GM18870 (cell line): ENCODE data around the gene SEC61B.

Experiments
- ATAC-seq: cut with Tn5 transposase; IDR thresholded peaks from one replicate; pipeline ENCODE4 v1.9.1; 2021; ENCODE audit warnings: moderate library complexity; ENCODE audit not compliant: unreplicated experiment

The SEC61B gene

GRCh38 chr9:99221621-99222415, at the start of gene SEC61B, which contains the start of gene ALG2:
Gene SEC61B, plus strand, starts transcription at chr9:99222282. Its CDS starts 82 bp downstream, at chr9:99222364.
Gene ALG2, minus strand, starts transcription at chr9:99221942. Its CDS starts 48 bp downstream, at chr9:99221894.
- ATAC-seq: peak; percentile 88

DNA sequence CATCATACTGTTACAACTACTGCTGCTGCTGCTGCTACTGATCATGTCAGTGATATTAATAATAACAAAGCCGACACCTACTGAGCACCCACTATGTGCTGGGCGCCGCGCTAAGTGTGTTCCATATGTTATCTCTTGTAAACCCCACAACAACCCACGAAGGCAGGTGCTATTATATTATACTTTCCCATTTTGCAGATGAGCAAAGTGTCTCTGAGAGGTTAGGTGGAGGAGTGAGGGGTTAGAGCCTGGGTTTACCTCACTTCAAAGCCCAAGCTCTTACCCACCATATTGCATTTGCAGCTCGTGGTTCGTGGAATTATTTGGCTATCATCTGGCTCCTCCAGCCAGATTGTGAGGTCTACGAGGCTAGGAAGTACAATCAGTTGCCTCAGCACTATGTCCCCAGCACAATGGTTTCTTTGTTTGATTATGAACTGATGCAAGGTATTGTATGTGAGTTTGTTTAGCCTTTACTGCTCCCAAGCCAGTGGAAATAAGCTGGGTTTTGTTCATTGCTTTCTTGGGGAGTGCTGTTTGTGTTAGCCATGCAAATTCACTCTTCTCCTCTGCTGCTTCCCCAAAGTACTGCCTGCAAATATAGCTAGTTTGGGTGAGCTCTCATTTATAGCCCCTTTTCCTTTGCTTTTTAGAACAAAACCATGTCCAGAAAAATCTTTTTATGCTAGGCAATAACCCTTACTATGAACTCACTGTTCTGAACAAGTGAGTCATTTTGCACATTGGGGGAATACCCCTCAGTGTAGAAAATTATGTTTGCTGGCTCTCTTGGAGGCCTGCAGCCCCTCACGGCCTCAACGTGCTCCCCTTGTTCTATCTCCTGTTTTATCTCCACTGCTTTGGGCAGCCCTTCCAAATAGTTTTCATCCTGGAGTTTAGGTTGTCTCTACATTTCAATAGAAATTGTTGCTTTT, 48.2 kb upstream of the SEC61B start:
- no peak for ATAC-seq

GRCh38 chr9:99176527-99177013, 45.5 kb upstream of the SEC61B start:
- ATAC-seq: no peak

- no peak for ATAC-seq
Observed at GRCh38 chr9:99177576-99178366, 44.3 kb upstream of the SEC61B start.

- no peak for ATAC-seq
Observed at GRCh38 chr9:99178912-99179872, 42.9 kb upstream of the SEC61B start.

DNA sequence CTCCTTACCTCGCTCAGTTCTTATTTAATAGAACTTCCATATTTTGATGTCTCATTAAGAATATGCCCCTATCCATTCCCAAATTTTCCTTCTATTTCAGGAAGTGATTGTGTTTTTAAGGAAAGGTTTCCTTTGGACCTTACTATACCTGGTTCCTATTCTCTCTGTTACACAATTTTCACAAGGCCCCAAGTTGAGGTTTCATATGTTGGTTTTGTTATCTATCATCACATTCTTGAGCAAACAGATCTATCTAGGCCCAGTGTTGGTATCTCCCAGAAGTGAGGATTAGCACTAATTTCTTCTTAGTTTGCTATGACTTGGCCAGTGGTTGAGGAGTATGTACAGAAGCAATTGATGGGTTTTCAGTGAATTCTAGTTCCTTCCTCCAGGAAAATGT, 41.9 kb upstream of the SEC61B start:
- ATAC-seq: peak; percentile 51

DNA sequence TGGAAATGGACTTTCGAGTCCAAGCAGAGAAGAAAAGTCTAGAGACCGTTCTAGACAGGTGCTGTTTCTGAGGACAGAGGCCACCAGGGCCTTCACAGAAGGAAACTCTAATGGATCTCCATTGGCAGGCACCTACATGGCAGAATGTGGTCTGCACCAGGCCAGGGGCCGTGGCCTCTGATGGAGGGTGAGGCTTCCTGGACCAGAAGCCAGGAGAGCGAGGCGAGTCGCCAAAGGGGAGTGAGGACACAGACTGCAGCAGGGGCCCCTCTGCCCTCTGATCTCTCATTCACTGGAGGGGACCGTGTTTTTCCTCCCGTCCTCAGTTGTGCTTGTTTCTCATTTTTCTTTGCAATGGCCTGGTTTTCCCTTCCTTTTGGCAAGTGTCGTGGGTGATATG, 41.4 kb upstream of the SEC61B start:
- ATAC-seq: no peak

- ATAC-seq: no peak
Observed at GRCh38 chr9:99181206-99181605, 40.9 kb upstream of the SEC61B start.

DNA sequence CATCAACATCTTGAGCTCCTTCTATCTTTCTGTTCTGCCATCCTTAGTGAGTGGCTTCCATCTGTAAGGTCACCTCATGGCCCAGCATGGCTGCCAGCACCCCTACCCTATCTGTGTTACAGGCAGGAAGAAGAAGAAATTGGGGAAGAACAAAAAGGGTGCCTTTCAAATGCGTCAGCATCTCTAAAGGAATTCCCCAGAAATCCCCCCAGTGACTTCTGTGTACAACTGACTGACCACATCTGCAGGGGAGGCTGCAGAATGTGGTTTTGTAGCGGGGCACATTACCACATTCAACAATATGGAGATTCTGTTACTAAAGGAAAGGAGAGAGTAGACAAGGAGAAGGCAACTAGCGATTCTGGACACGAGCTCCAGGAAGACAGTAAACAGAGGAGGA, 40.5 kb upstream of the SEC61B start:
- peak; percentile 46 for ATAC-seq

- ATAC-seq: no peak
Observed at GRCh38 chr9:99182356-99182755, 39.7 kb upstream of the SEC61B start.

- no peak for ATAC-seq
Observed at GRCh38 chr9:99183616-99184015, 38.5 kb upstream of the SEC61B start.

GRCh38 chr9:99184110-99184474, 38.0 kb upstream of the SEC61B start:
- ATAC-seq: no peak

DNA sequence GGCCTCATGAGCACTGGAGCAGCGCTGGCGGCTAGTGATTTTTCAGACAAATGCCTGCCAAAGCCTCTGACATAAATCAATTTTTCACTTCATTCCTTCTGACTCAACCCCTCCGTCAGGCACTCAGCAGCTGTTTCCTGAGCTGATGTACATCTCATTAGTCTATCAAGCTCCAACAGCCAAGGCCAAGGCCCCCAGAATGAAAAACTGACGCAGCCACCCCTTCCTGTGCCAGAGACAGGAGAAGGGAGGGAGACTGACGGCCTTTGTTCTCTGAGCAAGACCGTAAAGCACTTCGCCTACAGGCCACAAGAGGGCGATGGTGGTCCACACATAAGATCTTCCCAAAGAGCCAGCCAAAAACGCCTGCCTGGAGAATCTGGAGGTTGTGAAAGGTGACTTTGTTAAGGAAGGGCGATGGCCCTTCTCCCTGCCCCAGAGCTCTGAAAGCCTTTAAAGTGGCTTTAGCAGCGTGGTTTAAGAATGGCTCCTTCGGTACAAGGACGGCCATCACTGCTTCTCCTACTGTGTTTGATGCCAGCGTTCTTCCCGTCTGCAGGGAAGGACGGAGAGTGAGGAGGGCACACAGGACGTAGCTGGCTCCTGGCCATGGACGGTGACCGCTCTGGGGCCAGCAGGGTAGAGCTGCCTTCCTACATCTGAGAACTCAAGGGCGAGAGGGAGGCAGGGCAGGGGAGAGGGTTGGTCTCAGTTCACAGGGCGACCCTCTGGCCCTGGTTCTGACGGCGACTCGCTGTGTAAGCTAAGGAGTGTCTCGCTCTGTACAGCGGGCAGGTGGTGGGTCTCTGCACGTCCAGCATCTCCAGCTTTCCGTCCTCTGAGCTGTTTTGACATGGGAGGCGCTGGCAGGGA, 37.4 kb upstream of the SEC61B start:
- ATAC-seq: peak; percentile 33

DNA sequence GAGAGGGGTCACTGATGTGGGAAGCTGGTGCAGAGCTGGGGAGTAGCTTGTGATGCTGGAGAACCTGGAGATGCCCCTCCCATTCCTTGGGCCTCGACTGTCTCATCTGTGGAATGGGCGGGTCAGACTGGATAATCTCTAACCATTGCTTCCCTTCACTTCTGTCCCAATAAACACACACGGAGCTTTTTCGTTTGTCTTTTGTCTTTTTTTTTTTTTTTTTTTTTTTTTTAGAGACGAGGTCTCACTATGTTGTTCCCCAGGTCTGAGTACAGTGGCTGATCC, 36.8 kb upstream of the SEC61B start:
- ATAC-seq: no peak

DNA sequence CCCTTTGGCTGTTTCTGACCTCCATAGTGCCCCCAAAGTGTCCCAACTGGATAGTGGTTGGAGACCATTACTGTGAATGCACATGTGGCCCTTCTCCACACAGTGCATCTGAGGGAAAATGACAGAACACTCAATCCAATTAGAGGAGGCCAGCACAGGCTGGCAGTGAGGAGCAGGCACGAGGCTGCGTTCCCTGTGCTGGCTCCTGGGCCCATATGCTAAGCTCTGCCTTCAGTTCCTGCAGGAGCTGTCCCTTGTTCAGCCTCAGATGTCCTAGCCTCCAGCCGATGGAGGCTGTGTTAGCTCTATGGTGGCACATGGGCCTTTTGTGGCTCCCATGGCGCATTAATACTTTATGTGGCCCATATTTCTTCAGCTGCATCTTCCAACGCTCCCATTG, 36.1 kb upstream of the SEC61B start:
- ATAC-seq: no peak

DNA sequence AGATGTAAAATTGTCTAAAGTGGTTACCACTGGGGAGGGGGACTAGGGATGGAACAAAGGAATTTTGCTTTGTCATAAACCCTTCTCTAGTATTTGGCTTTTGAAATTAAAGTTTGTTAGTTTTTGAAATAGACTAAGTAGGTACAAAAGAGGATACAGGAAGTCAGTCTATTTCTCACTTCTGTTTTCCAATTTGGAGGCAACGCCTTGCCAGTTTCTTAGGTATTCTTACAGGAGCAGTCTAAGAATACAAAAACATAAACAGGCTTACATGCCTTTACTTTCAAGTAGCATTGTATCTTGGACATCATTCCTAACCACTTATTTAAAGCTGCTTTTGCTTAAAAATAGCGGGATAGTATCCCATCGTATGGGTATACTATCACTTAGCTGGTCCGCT, 34.8 kb upstream of the SEC61B start:
- no peak for ATAC-seq

- ATAC-seq: no peak
Observed at GRCh38 chr9:99189186-99189585, 32.9 kb upstream of the SEC61B start.

- no peak for ATAC-seq
Observed at GRCh38 chr9:99189887-99190596, 32.0 kb upstream of the SEC61B start.
